Loucy (cell line): Measurements from ENCODE around the gene CCNYL1.

Experiments used
- EZH2phosphoT487 ChIP-seq: fragments of 200-600 bp; IDR thresholded peaks from 2 replicates; pipeline ENCODE4 v1.6.1; 2018; ENCODE audit warnings: antibody characterized with exemption, mild to moderate bottlenecking, moderate library complexity, borderline replicate concordance
- TF ChIP-seq, protein P1 (sequence below): fragments of 200-600 bp; sonication (generic); conservative IDR thresholded peaks from 2 replicates; pipeline ENCODE4 v1.5.1; 2014; ENCODE audit warnings: mild to moderate bottlenecking, antibody characterized with exemption, low read length

DNA sequence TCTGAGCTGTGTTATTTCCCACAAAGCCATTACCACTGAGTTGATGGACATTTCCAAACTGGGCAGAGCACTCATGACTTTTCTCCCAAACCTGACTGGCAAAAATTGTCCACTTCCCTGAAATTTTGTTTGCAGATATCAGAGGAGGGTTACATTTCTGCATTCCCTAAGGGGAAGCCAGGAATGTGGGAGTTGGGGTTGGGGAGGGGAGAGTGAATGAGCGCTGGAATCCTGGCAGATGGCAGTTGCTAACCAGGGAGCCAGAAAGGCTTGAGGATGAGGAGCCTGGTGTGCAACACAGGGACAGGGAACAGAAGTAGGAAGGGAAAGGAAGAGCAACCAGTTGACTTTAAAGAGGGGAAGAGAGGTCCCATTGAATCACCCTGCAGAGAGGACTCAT, 14.0 kb upstream of the CCNYL1 start:
- TF ChIP-seq, protein P1, sequence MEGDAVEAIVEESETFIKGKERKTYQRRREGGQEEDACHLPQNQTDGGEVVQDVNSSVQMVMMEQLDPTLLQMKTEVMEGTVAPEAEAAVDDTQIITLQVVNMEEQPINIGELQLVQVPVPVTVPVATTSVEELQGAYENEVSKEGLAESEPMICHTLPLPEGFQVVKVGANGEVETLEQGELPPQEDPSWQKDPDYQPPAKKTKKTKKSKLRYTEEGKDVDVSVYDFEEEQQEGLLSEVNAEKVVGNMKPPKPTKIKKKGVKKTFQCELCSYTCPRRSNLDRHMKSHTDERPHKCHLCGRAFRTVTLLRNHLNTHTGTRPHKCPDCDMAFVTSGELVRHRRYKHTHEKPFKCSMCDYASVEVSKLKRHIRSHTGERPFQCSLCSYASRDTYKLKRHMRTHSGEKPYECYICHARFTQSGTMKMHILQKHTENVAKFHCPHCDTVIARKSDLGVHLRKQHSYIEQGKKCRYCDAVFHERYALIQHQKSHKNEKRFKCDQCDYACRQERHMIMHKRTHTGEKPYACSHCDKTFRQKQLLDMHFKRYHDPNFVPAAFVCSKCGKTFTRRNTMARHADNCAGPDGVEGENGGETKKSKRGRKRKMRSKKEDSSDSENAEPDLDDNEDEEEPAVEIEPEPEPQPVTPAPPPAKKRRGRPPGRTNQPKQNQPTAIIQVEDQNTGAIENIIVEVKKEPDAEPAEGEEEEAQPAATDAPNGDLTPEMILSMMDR = no peak
- TF ChIP-seq EZH2phosphoT487 = no peak
